Stimulated activated naive CD8-positive, alpha-beta T cell treated with anti-CD3 and anti-CD28 coated beads, Interleukin-15, Interleukin-2, amounts not matched to agents 100 ng/mL and 50 ng/mL, for 24 hours (primary cell): ENCODE results near the gene LRP2BP.

ENCODE experiments used
- H3K27ac Mint-ChIP-seq: one replicate; pipeline ENCODE4 v1.8.0; 2021; ENCODE audit warnings: mild to moderate bottlenecking, mixed read lengths
- H3K27me3 Mint-ChIP-seq: one replicate; pipeline ENCODE4 v1.8.0; 2021; ENCODE audit warnings: mixed read lengths
- H3K36me3 Mint-ChIP-seq: one replicate; pipeline ENCODE4 v1.8.0; 2021; ENCODE audit warnings: low read depth, mixed read lengths
- H3K4me1 Mint-ChIP-seq: one replicate; pipeline ENCODE4 v1.8.0; 2021; ENCODE audit warnings: low read depth, mixed read lengths
- H3K4me3 Mint-ChIP-seq: one replicate; pipeline ENCODE4 v1.8.0; 2021; ENCODE audit warnings: mild to moderate bottlenecking, mixed read lengths
- H3K9me3 Mint-ChIP-seq: one replicate; pipeline ENCODE4 v1.8.0; 2021; ENCODE audit warnings: mixed read lengths

Gene LRP2BP

DNA sequence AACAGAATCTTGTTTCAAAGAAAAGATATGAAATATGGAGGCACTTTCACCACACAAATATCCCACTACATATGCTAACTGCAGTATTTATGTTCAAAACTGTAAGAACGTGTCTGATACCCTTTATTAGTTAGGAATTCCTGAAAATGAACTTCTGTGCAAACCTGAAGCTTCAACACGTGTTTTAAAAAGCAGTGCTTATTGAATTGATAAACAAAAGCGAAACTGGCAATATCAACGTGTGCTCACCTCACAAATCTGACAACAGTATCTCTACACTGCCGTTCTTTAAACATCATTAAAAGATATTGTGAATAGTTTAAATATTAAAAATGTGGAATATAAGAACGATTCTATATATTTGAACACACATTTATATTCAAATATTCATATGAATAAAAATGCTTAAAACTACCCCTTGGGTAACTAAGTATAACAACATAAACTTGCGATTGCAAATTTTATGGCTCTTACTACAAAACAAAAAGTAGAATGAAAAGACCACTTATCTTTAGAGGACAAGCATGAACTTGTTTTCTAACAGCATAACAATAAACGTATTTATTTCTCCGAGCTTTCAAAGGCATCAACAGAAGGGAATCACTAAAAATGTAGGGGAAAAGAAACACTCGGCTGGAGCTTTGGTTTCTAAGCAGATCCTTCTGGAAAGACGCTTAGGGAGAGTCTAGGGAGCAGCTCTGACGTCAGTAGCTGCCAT, at the start of gene LRP2BP:
LRP2BP (minus strand) TSS at position 687 of the 718 bp plus-strand sequence. CDS start 17,738 bp downstream, outside the sequence.
- peaks cover 43% of the 10 kb centered on the region for H3K4me1 Mint-ChIP-seq
- H3K9me3 Mint-ChIP-seq, result no peaks in the 10 kb centered on the region
- H3K36me3 Mint-ChIP-seq, result peaks cover 32% of the 10 kb centered on the region
- peak within 1 kb of the TSS; percentile 94 for H3K4me3 Mint-ChIP-seq
- peak within 1 kb of the TSS; percentile 96 for H3K27ac Mint-ChIP-seq
- no peaks in the 10 kb centered on the region for H3K27me3 Mint-ChIP-seq

DNA sequence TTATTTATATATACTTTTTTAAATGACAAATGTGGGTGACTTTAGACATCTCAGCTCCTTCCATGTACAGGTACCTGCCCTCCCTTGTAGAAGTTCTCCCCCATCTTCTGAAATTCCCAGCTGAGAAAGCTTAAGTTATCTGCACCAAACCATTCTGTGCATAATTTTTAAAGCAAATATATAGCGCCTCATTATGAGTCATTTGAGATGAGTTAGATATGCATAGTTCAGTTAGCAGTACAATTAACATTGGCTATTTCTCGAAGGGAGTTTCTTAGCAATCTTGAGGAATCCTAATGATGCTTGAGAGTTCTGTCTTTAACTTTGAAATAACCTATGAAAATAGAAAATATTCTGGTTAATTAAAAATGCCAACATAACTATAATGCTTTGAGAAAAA, 49.5 kb upstream of the LRP2BP start:
- Mint-ChIP-seq H3K27ac (no peak overlapping the region), H3K4me3 (no peak overlapping the region), H3K4me1 (no peaks in the 10 kb centered on the region), H3K36me3 (no peaks in the 10 kb centered on the region), H3K9me3 (no peaks in the 10 kb centered on the region), H3K27me3 (peaks cover 21% of the 10 kb centered on the region)

DNA sequence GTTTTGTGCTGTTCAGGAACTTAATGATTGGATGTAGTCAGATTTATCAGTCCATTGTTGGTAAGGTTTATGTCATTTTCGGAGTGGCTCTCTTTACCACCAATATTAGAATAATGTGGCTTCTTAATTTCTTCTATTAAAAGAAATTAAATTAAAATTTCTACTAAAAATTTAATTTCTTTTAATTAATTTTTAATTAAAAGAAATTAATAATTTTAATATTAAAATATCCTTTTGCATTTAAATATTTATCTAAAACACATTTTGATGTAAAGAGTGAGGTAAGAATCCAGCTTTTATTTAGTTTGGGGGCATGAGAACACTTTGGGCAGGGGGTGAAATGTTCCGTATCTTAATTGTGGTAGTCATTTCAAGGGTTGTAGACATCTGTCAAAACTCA, 45.8 kb upstream of the LRP2BP start:
- Mint-ChIP-seq H3K36me3 (no peaks in the 10 kb centered on the region), H3K27me3 (peaks cover 15% of the 10 kb centered on the region), H3K4me1 (no peaks in the 10 kb centered on the region), H3K4me3 (no peak overlapping the region), H3K27ac (no peak overlapping the region), H3K9me3 (no peaks in the 10 kb centered on the region)

DNA sequence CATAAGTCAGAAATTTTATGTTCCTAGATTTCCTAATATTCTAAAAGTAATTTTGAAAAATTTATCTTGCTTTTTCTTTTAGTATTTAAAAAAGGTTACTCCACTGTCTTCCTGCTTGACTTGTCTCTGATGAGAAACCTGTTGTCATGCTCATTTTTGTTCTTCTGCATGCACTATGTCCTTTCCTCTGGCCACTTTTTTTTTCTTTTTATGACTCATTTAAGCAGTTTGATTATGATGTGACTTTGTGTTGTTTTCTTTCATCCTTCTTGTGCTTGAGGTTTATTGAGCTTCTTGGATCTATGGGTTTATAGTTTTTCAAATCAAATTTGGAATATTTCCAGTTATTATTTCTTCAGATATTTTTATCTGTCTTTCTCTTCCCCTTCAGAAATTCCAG, 42.1 kb upstream of the LRP2BP start:
- Mint-ChIP-seq H3K9me3 (no peaks in the 10 kb centered on the region), H3K4me1 (no peaks in the 10 kb centered on the region), H3K4me3 (no peak overlapping the region), H3K36me3 (no peaks in the 10 kb centered on the region), H3K27me3 (peaks cover 19% of the 10 kb centered on the region), H3K27ac (no peak overlapping the region)

DNA sequence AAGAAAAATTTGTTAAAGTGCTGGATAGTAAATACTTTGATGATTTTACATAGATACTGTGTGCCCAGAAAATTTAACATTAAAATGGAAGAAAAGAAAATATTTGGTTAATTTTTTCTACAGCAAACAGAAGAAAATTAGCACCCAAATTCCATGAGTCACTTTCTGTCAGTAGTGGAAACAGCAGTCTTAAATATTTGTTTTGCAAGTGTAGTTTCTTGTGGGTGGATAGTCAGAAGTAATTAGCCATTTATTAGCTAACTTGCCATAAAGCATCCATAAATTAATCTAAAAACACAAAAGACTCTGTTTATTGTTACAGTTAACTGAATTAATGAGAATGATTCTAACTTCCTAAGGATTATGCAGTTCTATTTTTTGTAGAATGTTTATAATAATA, 39.7 kb upstream of the LRP2BP start:
- H3K36me3 Mint-ChIP-seq, result no peaks in the 10 kb centered on the region
- H3K4me1 Mint-ChIP-seq, result no peaks in the 10 kb centered on the region
- no peak overlapping the region for H3K4me3 Mint-ChIP-seq
- no peaks in the 10 kb centered on the region for H3K9me3 Mint-ChIP-seq
- H3K27me3 Mint-ChIP-seq, result peaks cover 11% of the 10 kb centered on the region
- H3K27ac Mint-ChIP-seq, result no peak overlapping the region

DNA sequence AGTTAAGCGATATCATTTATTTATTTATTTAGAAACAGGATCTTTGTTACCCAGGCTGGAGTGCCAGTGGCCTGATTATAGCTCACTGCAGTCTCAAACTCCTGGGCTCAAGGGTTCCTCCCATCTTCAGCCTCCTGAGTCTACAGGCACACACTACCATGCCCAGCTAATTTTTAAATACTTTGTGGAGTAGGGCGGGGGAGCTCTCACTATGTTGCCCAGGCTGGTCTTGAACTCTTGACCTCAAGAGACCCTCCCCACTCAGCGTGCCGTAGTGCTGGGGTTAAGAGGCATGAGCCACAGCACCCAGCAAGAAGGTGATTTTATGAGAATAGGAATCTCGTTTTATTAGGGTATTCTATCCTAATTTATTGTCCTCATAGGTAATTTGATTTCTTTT, 33.9 kb upstream of the LRP2BP start:
- H3K4me1 Mint-ChIP-seq, result peaks cover 10% of the 10 kb centered on the region
- no peak overlapping the region for H3K4me3 Mint-ChIP-seq
- no peaks in the 10 kb centered on the region for H3K9me3 Mint-ChIP-seq
- H3K36me3 Mint-ChIP-seq, result no peaks in the 10 kb centered on the region
- peaks cover 4% of the 10 kb centered on the region for H3K27me3 Mint-ChIP-seq
- H3K27ac Mint-ChIP-seq, result no peak overlapping the region

DNA sequence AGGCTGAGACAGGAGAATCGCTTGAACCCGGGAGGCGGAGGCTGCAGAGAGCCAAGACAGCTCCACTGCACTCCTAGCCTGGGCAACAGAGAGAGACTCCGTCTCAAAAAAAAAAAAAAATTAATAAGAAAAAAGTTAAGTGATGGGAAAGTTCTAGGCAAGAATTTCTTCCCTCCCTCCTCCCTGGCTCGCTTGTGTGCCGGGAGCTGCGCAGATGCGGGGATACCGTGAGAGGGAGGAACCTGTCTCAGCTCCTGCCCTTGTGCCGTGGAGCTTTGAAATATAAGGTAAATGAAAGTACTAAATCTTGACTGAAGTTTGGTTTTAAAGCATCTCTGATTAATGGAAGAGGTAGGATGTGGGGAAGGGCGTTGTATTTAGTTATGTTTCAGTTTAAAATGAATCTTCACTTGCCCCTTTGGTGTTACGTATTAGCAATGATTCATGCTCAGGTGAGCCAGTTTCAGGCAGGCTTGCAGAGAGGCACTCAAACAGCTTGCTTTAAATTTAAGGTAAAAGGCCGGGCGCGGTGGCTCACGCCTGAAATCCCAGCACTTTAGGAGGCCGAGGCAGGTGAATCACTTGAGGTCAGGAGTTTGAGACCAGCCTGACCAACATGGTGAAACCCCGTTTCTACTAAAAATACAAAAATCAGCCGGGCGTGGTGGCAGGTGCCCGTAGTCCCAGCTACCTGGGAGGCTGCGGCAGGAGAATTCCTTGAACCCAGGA, 31.4 kb upstream of the LRP2BP start:
- Mint-ChIP-seq H3K4me3 (peak overlapping the region; percentile 56), H3K27ac (no peak overlapping the region)

DNA sequence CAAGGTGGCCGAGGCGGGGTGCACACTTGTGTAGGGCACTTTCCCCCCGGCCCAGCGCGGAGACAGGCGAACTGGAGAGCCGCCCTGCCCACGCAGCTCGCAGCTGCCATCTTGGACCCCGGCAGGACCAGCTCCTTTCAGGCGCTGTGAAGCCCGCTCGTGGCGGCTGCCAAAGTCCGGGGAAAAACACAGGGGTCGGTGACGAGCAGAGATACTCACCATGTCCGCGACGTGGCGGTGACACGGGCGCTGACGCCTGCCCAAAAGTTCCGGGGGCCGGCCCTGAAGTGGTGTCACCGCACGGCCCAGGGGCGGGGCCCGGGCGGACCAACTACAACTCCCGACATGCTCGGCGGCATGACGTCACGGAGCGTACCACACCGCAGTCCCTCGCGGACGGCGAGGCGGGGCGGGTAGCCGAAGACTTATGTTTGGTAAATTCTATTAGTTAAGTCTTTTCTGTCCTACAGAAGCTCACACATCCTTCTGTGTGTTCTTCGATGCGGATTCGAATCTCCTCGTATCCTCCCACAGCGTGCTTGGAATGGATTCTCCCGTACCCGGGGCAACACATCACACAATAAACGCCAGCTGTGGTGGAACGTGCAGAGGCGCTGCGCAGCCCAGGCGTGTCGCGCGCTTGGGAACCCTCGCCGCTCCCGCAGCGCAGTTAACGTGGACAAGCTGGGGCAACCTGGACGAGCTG, 30.1 kb upstream of the LRP2BP start, which contains the start of gene UFSP2:
UFSP2 (minus strand) TSS at position 318 of the 706 bp plus-strand sequence; CDS start at position 222, 96 bp downstream.
- H3K4me1 Mint-ChIP-seq, result peaks cover 24% of the 10 kb centered on the region
- H3K9me3 Mint-ChIP-seq, result no peaks in the 10 kb centered on the region
- peak within 1 kb of the TSS; percentile 90 for H3K4me3 Mint-ChIP-seq
- H3K27ac Mint-ChIP-seq, result peak within 1 kb of the TSS; percentile 100
- H3K27me3 Mint-ChIP-seq, result peaks cover 4% of the 10 kb centered on the region
- H3K36me3 Mint-ChIP-seq, result peaks cover 13% of the 10 kb centered on the region

More for the DNA sequence above, 31.4 kb upstream of the LRP2BP start:
- no peaks in the 10 kb centered on the region for H3K36me3 Mint-ChIP-seq
- no peaks in the 10 kb centered on the region for H3K9me3 Mint-ChIP-seq
- H3K4me1 Mint-ChIP-seq, result peaks cover 24% of the 10 kb centered on the region
- H3K27me3 Mint-ChIP-seq, result peaks cover 4% of the 10 kb centered on the region

DNA sequence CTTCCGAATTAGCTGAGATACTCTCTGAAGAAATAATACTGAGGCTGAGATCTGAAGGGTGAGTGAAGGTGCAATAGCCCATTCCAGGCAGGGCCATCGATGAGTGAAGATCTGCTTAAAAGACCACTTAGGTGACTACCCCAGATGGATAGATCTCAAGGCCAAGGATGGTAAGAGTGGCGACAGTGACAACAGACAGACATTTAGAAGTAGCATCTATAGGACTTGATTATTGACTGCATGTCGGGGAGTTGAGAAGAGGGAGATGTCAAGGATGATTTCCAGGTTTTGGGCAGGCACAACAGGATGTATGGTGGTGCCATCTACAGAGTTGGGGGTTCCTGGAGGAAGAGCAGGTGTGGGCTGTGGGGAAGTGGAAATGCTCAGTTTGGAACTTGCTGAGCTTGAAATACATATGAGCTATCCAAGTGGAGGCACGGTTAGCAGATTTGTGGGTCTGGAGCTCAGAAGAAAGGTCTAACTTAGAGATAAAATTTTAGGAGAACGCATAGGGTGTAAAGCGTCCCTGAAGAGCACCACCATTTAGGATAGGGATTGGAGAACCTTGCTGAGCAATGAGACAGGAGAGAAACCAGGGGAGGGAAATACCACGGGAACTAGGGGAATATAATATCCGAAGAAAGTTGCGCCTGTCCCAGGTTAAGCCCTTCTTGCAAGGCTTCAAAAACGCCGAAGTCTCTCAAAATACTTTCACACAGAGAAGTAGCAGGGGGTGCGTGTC, 29.4 kb upstream of the LRP2BP start:
- H3K4me1 Mint-ChIP-seq, result peaks cover 24% of the 10 kb centered on the region
- H3K27ac Mint-ChIP-seq, result peak overlapping the region; percentile 100
- no peaks in the 10 kb centered on the region for H3K9me3 Mint-ChIP-seq
- peaks cover 4% of the 10 kb centered on the region for H3K27me3 Mint-ChIP-seq
- H3K36me3 Mint-ChIP-seq, result peaks cover 18% of the 10 kb centered on the region
- peak overlapping the region; percentile 90 for H3K4me3 Mint-ChIP-seq

DNA sequence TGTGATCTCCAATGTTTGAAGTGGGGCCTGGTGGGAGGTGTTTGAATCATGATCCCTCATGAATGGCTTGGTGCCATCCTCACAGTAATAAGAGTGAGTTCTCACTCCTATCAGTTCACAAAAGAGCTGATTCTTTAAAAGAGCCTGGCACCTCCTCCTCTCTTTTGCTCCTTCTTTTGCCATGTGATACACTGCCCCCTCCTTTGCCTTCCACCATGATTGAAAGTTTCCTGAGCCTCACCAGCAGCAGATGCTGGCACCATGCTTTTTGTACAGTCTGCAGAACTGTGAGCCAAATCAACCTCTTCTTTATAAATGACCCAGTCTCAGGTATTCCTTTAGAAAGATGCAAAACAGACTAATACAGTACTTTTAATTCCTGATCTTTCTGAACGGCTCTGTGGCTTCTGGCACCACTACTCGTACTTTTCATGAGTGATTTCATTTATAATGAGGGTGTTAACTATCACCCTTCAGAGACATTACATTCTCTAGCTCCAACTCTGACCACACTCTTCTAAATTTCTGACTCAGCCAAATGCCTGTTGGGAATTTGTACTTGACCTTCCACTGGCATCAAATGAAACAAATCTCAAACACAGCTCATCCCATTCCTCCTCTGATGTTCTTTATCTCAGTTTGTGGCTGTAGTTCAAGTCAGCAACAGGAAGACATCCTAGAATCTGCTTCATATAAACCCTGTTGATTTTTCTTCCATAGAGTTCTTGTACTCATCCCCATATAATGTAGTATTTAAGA, 25.8 kb upstream of the LRP2BP start:
- Mint-ChIP-seq H3K4me1 (peaks cover 24% of the 10 kb centered on the region), H3K4me3 (no peak overlapping the region), H3K36me3 (peaks cover 38% of the 10 kb centered on the region), H3K27me3 (no peaks in the 10 kb centered on the region), H3K9me3 (no peaks in the 10 kb centered on the region), H3K27ac (no peak overlapping the region)

DNA sequence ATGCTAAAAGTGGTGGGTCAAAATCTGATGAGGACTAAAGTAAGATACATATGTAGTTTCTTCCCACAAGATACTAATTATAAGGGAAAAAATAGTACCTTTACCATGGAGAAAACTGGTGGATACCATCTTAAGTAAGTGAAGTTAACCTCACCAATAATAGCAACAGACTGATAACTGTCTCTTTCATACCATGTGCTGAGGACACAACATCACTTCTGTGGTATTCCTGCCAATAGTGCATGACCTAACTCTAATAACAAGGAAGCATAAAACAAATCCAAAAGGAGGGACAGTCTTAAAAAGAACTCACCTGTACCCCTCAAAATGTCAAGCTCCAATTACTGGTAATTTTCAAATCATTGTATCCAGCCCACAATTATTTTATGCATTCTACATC, 21.2 kb upstream of the LRP2BP start:
- Mint-ChIP-seq H3K4me1 (no peaks in the 10 kb centered on the region), H3K36me3 (peaks cover 55% of the 10 kb centered on the region), H3K27ac (no peak overlapping the region), H3K27me3 (no peaks in the 10 kb centered on the region), H3K4me3 (no peak overlapping the region), H3K9me3 (no peaks in the 10 kb centered on the region)

DNA sequence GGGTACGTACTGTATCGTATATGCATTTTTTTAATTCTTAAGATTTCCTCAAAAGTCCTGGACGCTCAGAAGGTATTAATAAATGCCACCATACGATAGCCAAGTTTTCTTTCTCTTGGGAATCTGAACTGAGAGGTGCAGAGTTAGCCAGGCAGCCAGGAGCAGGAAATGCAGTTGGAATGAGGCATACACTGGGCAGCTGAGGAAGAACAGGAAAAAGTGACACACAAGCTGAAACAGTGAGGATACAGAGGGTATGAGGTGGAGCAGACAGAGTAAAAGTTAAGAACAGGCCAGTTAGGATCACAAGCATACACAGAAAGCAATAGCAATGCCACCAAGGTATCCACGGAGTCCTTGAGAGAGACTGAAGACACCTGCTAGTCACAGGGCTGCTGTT, 16.7 kb upstream of the LRP2BP start:
- Mint-ChIP-seq H3K4me1 (no peaks in the 10 kb centered on the region), H3K27ac (no peak overlapping the region), H3K4me3 (no peak overlapping the region), H3K9me3 (no peaks in the 10 kb centered on the region), H3K27me3 (no peaks in the 10 kb centered on the region), H3K36me3 (peaks cover 40% of the 10 kb centered on the region)

DNA sequence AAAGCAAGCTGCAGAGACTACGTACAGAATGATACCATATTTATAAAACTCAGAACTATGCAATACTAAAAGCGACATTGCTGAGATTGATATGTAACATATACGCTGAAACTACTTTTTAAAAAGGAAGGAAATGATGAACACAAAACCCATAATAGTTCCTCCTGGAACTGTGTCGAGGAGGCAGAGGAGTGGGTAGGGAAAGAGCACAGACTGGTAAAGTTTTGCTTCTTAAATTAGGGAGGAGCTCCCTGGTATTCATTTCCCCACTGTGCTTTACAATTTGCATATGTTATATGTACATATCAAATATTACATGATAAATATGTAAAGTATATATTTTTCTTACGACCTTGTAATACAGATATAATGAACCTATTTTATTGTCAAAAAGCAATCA, 16.1 kb upstream of the LRP2BP start:
- Mint-ChIP-seq H3K9me3 (no peaks in the 10 kb centered on the region), H3K27ac (no peak overlapping the region), H3K4me1 (no peaks in the 10 kb centered on the region), H3K27me3 (no peaks in the 10 kb centered on the region), H3K36me3 (peaks cover 34% of the 10 kb centered on the region), H3K4me3 (no peak overlapping the region)

DNA sequence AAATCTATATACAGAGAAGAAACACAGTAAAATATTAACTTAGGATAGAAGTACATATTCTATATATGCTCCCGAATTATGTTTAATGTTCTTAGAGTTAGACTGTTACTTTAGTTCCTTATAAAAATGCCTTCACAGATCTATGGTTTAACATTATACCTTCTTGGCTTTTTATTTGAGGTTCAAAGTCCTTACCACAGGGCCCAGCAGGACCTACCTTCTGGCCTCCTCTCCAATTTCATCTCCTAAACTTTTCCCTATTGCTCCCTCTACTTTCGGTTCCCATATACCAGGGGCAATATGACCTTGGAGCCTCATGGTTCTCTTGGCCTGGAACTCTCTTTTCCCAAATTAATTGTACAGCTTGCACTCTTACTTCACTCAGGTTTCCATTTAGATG, 12.7 kb upstream of the LRP2BP start:
- H3K27ac Mint-ChIP-seq, result no peak overlapping the region
- H3K27me3 Mint-ChIP-seq, result no peaks in the 10 kb centered on the region
- H3K36me3 Mint-ChIP-seq, result peaks cover 39% of the 10 kb centered on the region
- no peaks in the 10 kb centered on the region for H3K4me1 Mint-ChIP-seq
- H3K9me3 Mint-ChIP-seq, result no peaks in the 10 kb centered on the region
- no peak overlapping the region for H3K4me3 Mint-ChIP-seq
